ENCODE data around the gene MED27. TPM values are rescaled to one million over a fixed set of nuclear protein-coding genes. Genes with fewer than 3 reads are reported as not detected.

Gene MED27
- total and polyA plus RNA-seq, 2 of the 8 experiments (the other 6 are each of a cell fraction or from before 2014, with no cell fraction given): 29.9 to 56.5 TPM

DNA sequence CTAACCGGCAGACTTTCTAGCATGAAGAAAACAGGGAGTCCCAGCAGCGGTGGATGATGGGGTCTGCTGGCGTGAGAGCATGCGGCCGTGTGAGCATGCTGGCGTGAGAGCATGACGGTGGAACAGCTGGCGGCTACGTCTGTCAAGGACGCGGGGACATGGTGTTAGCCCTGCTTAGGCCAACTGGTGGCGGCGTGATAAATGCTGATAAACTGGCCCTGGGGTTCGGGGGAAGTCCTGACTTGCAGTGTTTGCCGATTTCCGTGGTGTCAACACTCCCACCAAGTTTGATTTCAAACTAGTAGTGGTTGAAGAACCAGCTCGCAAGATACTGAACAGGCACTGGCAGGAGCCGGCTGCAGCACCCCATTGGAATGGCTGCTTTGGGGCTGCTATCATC is 217.4 kb downstream of the MED27 start:
- Histone ChIP-seq H2BK20ac (ENCODE audit: low read length) (no peak overlapping the region), H3K14ac (ENCODE audit: insufficient read length) (no peak overlapping the region), H4K91ac (replicated peaks; ENCODE audit: insufficient read length, low read length) (no peak overlapping the region), H4K20me1 (replicated peaks in 1 of 2; ENCODE audit: control insufficient read depth in 1 of 2, insufficient read depth in 2 of 2, low read length in 2 of 2) (no peaks in the 10 kb centered on the region), H3K56ac (replicated peaks; ENCODE audit: insufficient read length, low read depth, low read length) (no peak overlapping the region), H3K4me3 (ENCODE audit: extremely low read depth in 1 of 4, insufficient read depth in 2 of 4, low read depth in 3 of 4, low read length in 4 of 4) (no peak overlapping the region), H3K27ac (ENCODE audit: low read depth, low read length) (no peak overlapping the region), H3K23me2 (ENCODE audit: low read depth, low read length) (no peaks in the 10 kb centered on the region), H3K9me3 (ENCODE audit: insufficient read depth in 2 of 2, low read depth in 1 of 2, low read length in 1 of 2) (no peaks in the 10 kb centered on the region), H2BK15ac (ENCODE audit: low read length) (no peak overlapping the region), H3K4me1 (replicated peaks in 1 of 4; ENCODE audit: control insufficient read depth in 3 of 4, insufficient read depth in 4 of 4, low read length in 3 of 4) (no peaks in the 10 kb centered on the region), H3K9ac (replicated peaks in 1 of 4; ENCODE audit: extremely low read depth in 1 of 4, low read depth in 3 of 4, low read length in 3 of 4) (no peak overlapping the region), H3K18ac (ENCODE audit: extremely low read depth, low read length) (no peak overlapping the region), H2BK120ac (replicated peaks; ENCODE audit: low read depth, low read length) (no peak overlapping the region), H3K23ac (ENCODE audit: insufficient read length) (no peak overlapping the region), H3K27me3 (replicated peaks in 1 of 4; ENCODE audit: control insufficient read depth in 3 of 4, extremely low read depth in 1 of 4, insufficient read depth in 3 of 4, low read length in 3 of 4) (no peaks in the 10 kb centered on the region), H3K79me1 (ENCODE audit: low read depth, low read length) (no peaks in the 10 kb centered on the region), H3K36me3 (ENCODE audit: control insufficient read depth in 2 of 4, insufficient read depth in 4 of 4, low read length in 3 of 4) (peaks cover 0 to 3% (median 0%) of the 10 kb centered on the region in 4 experiments; a peak in 1 of 8 replicates), H4K5ac (ENCODE audit: insufficient read length, low read depth, low read length) (no peak overlapping the region), H2AK5ac (ENCODE audit: low read depth, low read length) (no peak overlapping the region), H2BK12ac (ENCODE audit: low read depth, low read length) (no peak overlapping the region), H3K4ac (replicated peaks; ENCODE audit: insufficient read length, low read depth, low read length) (no peak overlapping the region), H2BK5ac (ENCODE audit: low read depth, low read length) (no peak overlapping the region), H2AFZ (ENCODE audit: low read length) (no peak overlapping the region), H4K8ac (ENCODE audit: extremely low read depth, insufficient read depth, low read length) (no peak overlapping the region), H3K4me2 (ENCODE audit: insufficient read depth in 1 of 2, low read depth in 2 of 2, low read length in 2 of 2) (no peak overlapping the region), H3K79me2 (ENCODE audit: control insufficient read depth in 1 of 2, insufficient read depth in 2 of 2, low read length in 2 of 2) (no peaks in the 10 kb centered on the region)
- 86% methylated on average over 18 of the region's 18 CpGs; no CpG with 5 or more reads in 1 of the 2 experiments for WGBS, 2 experiments (ENCODE audit: extremely low coverage in 1 of 2, insufficient coverage in 1 of 2, insufficient read length in 1 of 2, insufficient replicate concordance in 2 of 2, low coverage in 1 of 2, low lambda C conversion rate in 2 of 2, missing lambda C conversion rate in 1 of 2)
- ChIA-PET CTCF (ENCODE audit: partially characterized antibody) (interaction anchor here (0.8 to 2.3 kb wide), 8 partner anchors 10 to 374 kb away, joined by 3 to 7 read pairs (median 3); no protein-coding TSS in a partner anchor), POLR2A (ENCODE audit: partially characterized antibody) (no interaction called here)
- DNase-seq (ENCODE audit: low read depth in 1 of 2, low spot score in 2 of 2) (no peak), FAIRE-seq (no peak)
- TF ChIP-seq, protein P1, sequence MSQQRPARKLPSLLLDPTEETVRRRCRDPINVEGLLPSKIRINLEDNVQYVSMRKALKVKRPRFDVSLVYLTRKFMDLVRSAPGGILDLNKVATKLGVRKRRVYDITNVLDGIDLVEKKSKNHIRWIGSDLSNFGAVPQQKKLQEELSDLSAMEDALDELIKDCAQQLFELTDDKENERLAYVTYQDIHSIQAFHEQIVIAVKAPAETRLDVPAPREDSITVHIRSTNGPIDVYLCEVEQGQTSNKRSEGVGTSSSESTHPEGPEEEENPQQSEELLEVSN (IDR thresholded peaks at IDR 0.05): no peak
- TF ChIP-seq ZNF274 (IDR thresholded peaks at IDR 0.05; ENCODE audit: borderline replicate concordance, extremely low read depth, low read length) (no peak), YY1 (IDR thresholded peaks at IDR 0.05; ENCODE audit: low read depth, low read length) (no peak), SP4 (IDR thresholded peaks at IDR 0.05; ENCODE audit: low read length) (no peak), TAF7 (optimal IDR thresholded peaks at IDR 0.05; ENCODE audit: borderline replicate concordance, low read depth, low read length) (no peak), CEBPB (IDR thresholded peaks at IDR 0.05; ENCODE audit: low read depth, low read length) (no peak)
